Measurements from ENCODE around the gene OR5M3.

OR5M3 gene

DNA sequence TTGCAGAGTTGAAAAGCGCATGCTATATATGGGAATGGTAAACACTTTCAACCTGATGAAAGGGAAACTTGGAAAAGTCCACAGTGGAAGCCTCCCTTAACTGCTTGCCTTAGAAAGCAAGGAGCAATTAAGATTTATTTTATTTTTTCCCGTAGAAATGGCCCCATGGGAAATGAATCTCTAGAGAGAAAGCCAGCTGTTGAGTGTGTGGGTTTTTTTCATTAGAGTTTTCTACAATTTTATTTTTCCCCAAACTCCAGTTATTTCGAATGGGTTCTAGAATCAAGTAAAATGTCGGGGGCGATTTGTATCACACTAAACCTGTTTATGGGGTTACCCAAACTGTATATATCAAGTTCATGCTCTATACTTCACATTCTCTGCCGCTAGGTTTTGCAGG lies at the start of gene OR5M3:
Gene OR5M3, minus strand, starts transcription at position 101 of the 400 bp plus-strand sequence. CDS start 2,855 bp downstream, outside the sequence.
- H3K4me3 ChIP-seq (ENCODE audit: low read depth, low read length): no peak within 1 kb of the TSS
- no peak for DNase-seq (ENCODE audit: low read depth, low spot score)
- POLR2A ChIA-PET: no interaction called here
- TF ChIP-seq, protein P1, sequence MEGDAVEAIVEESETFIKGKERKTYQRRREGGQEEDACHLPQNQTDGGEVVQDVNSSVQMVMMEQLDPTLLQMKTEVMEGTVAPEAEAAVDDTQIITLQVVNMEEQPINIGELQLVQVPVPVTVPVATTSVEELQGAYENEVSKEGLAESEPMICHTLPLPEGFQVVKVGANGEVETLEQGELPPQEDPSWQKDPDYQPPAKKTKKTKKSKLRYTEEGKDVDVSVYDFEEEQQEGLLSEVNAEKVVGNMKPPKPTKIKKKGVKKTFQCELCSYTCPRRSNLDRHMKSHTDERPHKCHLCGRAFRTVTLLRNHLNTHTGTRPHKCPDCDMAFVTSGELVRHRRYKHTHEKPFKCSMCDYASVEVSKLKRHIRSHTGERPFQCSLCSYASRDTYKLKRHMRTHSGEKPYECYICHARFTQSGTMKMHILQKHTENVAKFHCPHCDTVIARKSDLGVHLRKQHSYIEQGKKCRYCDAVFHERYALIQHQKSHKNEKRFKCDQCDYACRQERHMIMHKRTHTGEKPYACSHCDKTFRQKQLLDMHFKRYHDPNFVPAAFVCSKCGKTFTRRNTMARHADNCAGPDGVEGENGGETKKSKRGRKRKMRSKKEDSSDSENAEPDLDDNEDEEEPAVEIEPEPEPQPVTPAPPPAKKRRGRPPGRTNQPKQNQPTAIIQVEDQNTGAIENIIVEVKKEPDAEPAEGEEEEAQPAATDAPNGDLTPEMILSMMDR (IDR thresholded peaks at IDR 0.05; ENCODE audit: insufficient read depth, low read length, missing control alignments): no peak
- CTCF ChIA-PET: no interaction called here

DNA sequence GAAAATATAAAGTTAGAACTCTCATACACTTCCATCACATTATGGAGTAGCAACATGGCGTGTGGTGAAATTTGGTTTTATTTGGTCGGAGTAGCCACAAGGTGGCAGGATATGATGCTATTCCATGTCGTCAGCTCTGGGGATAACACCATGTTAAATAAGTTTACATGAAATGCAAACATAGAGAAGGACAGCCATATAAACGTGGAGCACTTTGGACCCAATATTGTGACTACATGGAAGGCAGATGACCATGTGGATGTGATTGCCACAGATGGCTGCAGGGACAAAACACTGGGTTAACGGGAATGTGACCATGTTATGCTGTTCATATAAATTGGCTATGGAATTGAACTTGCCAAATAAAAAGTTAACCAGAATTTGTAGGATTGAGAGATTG lies 48.9 kb upstream of the OR5M3 start:
- POLR2A ChIA-PET: no interaction called here
- TF ChIP-seq, protein P1 (IDR thresholded peaks at IDR 0.05; ENCODE audit: insufficient read depth, low read length, missing control alignments): no peak
- CTCF ChIA-PET: no interaction called here
- DNase-seq (ENCODE audit: low read depth, low spot score): no peak
- H3K4me3 ChIP-seq (ENCODE audit: low read depth, low read length): no peak overlapping the region

DNA sequence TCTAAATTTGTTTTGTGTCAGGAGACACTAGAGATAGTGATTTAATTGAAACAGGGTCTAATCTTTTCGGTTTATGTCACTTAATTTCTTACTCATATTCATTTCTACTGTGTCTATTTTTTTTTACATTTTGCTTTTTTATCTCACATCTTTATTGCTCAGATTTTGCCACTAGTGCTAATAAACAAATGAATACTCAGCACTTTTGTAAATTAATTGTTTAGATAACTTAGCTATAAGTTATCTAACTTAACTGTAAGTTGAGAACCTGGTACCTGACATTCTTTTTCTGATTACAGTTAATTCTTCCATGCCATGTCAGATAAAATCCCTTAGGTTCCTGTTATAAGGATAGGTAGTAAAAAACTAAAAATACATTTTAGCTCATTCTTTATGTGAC lies 40.1 kb upstream of the OR5M3 start:
- DNase-seq (ENCODE audit: low read depth, low spot score): no peak
- POLR2A ChIA-PET: no interaction called here
- CTCF ChIA-PET: no interaction called here
- no peak overlapping the region for H3K4me3 ChIP-seq (ENCODE audit: low read depth, low read length)
- TF ChIP-seq, protein P1 (IDR thresholded peaks at IDR 0.05; ENCODE audit: insufficient read depth, low read length, missing control alignments): no peak

GRCh38 chr11:56509439-56509838 lies 36.3 kb upstream of the OR5M3 start:
- H3K4me3 ChIP-seq (ENCODE audit: low read depth, low read length): no peak overlapping the region
- no peak for DNase-seq (ENCODE audit: low read depth, low spot score)
- TF ChIP-seq, protein P1 (IDR thresholded peaks at IDR 0.05; ENCODE audit: insufficient read depth, low read length, missing control alignments): no peak
- POLR2A ChIA-PET: no interaction called here
- CTCF ChIA-PET: no interaction called here

DNA sequence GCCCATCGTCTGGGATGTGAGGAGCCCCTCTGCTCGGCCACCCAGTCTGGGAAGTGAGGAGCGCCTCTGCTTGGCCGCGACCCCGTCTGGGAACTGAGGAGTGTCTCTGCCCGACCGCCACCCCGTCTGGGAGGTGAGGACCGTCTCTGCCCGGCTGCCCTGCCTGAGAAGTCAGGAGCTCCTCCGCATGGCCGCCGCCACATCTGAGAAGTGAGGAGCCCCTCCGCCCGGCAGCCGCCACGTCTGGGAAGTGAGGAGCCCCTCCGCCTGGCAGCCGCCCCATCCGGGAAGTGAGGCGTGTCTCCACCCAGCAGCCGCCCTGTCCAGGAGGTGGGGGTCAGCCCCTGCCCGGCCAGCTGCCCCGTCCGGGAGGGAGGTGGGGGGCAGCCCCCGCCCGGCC lies 23.9 kb upstream of the OR5M3 start:
- ChIA-PET POLR2A (no interaction called here), CTCF (no interaction called here)
- no peak overlapping the region for H3K4me3 ChIP-seq (ENCODE audit: low read depth, low read length)
- TF ChIP-seq, protein P1 (IDR thresholded peaks at IDR 0.05; ENCODE audit: insufficient read depth, low read length, missing control alignments): no peak
- DNase-seq (ENCODE audit: low read depth, low spot score): no peak

DNA sequence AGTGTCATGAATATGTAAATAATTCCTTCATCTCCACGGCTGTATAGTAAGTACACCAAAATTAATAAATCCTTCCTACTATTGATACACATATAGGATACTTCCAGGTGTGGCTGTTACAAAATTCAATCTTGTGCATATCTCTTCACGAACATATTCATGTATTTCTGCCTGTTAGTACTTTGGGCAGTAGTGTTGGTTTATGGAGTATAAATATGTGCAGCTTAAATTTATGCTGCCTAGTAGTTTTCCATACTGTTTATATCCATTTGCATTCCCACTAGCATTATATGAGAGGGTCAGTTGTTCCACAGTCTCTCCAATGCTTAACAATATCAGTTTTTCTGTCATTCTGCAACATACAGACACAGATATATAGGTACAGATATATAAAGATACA lies 22.0 kb upstream of the OR5M3 start:
- H3K4me3 ChIP-seq (ENCODE audit: low read depth, low read length): no peak overlapping the region
- TF ChIP-seq, protein P1 (IDR thresholded peaks at IDR 0.05; ENCODE audit: insufficient read depth, low read length, missing control alignments): no peak
- POLR2A ChIA-PET: no interaction called here
- DNase-seq (ENCODE audit: low read depth, low spot score): no peak
- CTCF ChIA-PET: no interaction called here

Measured in AG04449 (cell line).